Naive thymus-derived CD4-positive, alpha-beta T cell (primary cell): ENCODE results near the gene DOCK3. TPM values are rescaled to one million over a fixed set of nuclear protein-coding genes. Genes with fewer than 3 reads are reported as not detected.

ENCODE experiments used
- ATAC-seq: fragments of 150-1000 bp; cut with Tn5 transposase; 2 replicates; pipeline ENCODE4 v1.10.0; 2021; ENCODE audit warnings: mild to moderate bottlenecking, moderate library complexity
- CTCF ChIA-PET: fragments of 350-600 bp; sonication (Branson Sonifier 250); formaldehyde crosslinking; loops from one replicate; lab custom pipeline; 2021; ENCODE audit warnings: antibody characterized with exemption; lab: Charles Lee
- POLR2A ChIA-PET: fragments of 350-600 bp; sonication (Branson Sonifier 250); formaldehyde crosslinking; loops from one replicate; lab custom pipeline; 2021; ENCODE audit warnings: antibody characterized with exemption, inconsistent platforms; lab: Charles Lee
- DNase-seq, 9 donors: peaks; one replicate each; pipeline versions ENCODE4 v3.0.0 to v3.0.0-alpha.2; 2020 to 2022; ENCODE audit warnings: mixed read lengths in 1 of 9
- H3K27ac ChIP-seq: one replicate; pipeline ENCODE4 v1.7.0; 2013; ENCODE audit warnings: mild to moderate bottlenecking, low read depth, low read length, moderate library complexity
- H3K27me3 ChIP-seq, 2 donors: one replicate each; pipeline ENCODE4 v1.7.0; 2013; ENCODE audit warnings: low read length in 2 of 2, mild to moderate bottlenecking in 2 of 2, moderate library complexity in 2 of 2; ENCODE audit not compliant: control insufficient read depth in 2 of 2, insufficient read depth in 2 of 2
- H3K36me3 ChIP-seq, 3 experiments: 1 replicate in 2 of 3; 2 replicates in 1 of 3; pipeline ENCODE4 v1.7.0; 2013; ENCODE audit warnings: low read length in 3 of 3, mild to moderate bottlenecking in 3 of 3, moderate library complexity in 1 of 3; ENCODE audit not compliant: insufficient read depth in 3 of 3, control insufficient read depth in 2 of 3
- H3K4me1 ChIP-seq, 2 donors: one replicate each; pipeline ENCODE4 v1.7.0; 2013; ENCODE audit warnings: low read length in 2 of 2, mild to moderate bottlenecking in 2 of 2, moderate library complexity in 1 of 2; ENCODE audit not compliant: control insufficient read depth in 2 of 2, insufficient read depth in 2 of 2
- H3K4me3 ChIP-seq: 2 replicates; pipeline ENCODE4 v1.7.0; 2013; ENCODE audit warnings: mild to moderate bottlenecking, low read length
- H3K9me3 ChIP-seq, 3 experiments: 1 replicate in 2 of 3; 2 replicates in 1 of 3; pipeline ENCODE4 v1.7.0; 2013; ENCODE audit warnings: low read length in 3 of 3; ENCODE audit not compliant: control insufficient read depth in 2 of 3
- H3K27ac Mint-ChIP-seq, 9 donors: one replicate each; pipeline ENCODE4 v1.8.0; 2020 to 2022; ENCODE audit warnings: mixed read lengths in 9 of 9, mild to moderate bottlenecking in 8 of 9, moderate library complexity in 5 of 9, inconsistent platforms in 2 of 9
- H3K27me3 Mint-ChIP-seq, 5 donors: one replicate each; pipeline ENCODE4 v1.8.0; 2021 to 2022; ENCODE audit warnings: mixed read lengths in 5 of 5, mild to moderate bottlenecking in 1 of 5
- H3K36me3 Mint-ChIP-seq, 5 donors: one replicate each; pipeline ENCODE4 v1.8.0; 2020 to 2022; ENCODE audit warnings: mixed read lengths in 5 of 5, mild to moderate bottlenecking in 3 of 5, inconsistent platforms in 1 of 5
- H3K4me1 Mint-ChIP-seq, 7 donors: one replicate each; pipeline ENCODE4 v1.8.0; 2020 to 2022; ENCODE audit warnings: mixed read lengths in 7 of 7, mild to moderate bottlenecking in 3 of 7, inconsistent platforms in 1 of 7
- H3K4me3 Mint-ChIP-seq, 10 donors: one replicate each; pipeline ENCODE4 v1.8.0; 2020 to 2022; ENCODE audit warnings: mild to moderate bottlenecking in 10 of 10, mixed read lengths in 10 of 10, moderate library complexity in 6 of 10, inconsistent platforms in 2 of 10
- H3K9me3 Mint-ChIP-seq, 11 donors: one replicate each; pipeline ENCODE4 v1.8.0; 2020 to 2022; ENCODE audit warnings: mixed read lengths in 11 of 11, mild to moderate bottlenecking in 4 of 11, inconsistent platforms in 1 of 11, moderate library complexity in 1 of 11
- intact Hi-C, 2 donors: fragments of 100-400 bp; cut with micrococcal nuclease; formaldehyde crosslinking; loops; one replicate each; pipeline ENCODE4 v1.15.1; 2023
- polyA plus RNA-seq, 2 donors: library from polyadenylated mRNA; unstranded; fragments of 300-500 nt; fragmentation: Illumina TruSeq; gene quantifications; one replicate each; pipeline ENCODE4 v1.2.3, GENCODE V29; 2021
- total RNA-seq, 6 experiments: library from RNA in 5 of 6; stranded (reverse) in 5 of 6; gene quantifications; 1 replicate in 5 of 6; 2 replicates in 1 of 6; pipeline ENCODE4 v1.2.3 and lab custom pipeline; 2021 to 2026

Gene DOCK3, protein sequence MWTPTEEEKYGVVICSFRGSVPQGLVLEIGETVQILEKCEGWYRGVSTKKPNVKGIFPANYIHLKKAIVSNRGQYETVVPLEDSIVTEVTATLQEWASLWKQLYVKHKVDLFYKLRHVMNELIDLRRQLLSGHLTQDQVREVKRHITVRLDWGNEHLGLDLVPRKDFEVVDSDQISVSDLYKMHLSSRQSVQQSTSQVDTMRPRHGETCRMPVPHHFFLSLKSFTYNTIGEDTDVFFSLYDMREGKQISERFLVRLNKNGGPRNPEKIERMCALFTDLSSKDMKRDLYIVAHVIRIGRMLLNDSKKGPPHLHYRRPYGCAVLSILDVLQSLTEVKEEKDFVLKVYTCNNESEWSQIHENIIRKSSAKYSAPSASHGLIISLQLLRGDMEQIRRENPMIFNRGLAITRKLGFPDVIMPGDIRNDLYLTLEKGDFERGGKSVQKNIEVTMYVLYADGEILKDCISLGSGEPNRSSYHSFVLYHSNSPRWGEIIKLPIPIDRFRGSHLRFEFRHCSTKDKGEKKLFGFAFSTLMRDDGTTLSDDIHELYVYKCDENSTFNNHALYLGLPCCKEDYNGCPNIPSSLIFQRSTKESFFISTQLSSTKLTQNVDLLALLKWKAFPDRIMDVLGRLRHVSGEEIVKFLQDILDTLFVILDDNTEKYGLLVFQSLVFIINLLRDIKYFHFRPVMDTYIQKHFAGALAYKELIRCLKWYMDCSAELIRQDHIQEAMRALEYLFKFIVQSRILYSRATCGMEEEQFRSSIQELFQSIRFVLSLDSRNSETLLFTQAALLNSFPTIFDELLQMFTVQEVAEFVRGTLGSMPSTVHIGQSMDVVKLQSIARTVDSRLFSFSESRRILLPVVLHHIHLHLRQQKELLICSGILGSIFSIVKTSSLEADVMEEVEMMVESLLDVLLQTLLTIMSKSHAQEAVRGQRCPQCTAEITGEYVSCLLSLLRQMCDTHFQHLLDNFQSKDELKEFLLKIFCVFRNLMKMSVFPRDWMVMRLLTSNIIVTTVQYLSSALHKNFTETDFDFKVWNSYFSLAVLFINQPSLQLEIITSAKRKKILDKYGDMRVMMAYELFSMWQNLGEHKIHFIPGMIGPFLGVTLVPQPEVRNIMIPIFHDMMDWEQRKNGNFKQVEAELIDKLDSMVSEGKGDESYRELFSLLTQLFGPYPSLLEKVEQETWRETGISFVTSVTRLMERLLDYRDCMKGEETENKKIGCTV (N-terminal part only)
- total RNA-seq (1 to 10 TPM; 1.5 to 2.9 (median 1.9) TPM), polyA plus RNA-seq (under 1 TPM; 0.19 to 0.26 TPM), total RNA-seq (lab: John Stamatoyannopoulos, UW) (6.2 reads per million, percentile 27 among the genes with 10 or more reads in this experiment)

DNA sequence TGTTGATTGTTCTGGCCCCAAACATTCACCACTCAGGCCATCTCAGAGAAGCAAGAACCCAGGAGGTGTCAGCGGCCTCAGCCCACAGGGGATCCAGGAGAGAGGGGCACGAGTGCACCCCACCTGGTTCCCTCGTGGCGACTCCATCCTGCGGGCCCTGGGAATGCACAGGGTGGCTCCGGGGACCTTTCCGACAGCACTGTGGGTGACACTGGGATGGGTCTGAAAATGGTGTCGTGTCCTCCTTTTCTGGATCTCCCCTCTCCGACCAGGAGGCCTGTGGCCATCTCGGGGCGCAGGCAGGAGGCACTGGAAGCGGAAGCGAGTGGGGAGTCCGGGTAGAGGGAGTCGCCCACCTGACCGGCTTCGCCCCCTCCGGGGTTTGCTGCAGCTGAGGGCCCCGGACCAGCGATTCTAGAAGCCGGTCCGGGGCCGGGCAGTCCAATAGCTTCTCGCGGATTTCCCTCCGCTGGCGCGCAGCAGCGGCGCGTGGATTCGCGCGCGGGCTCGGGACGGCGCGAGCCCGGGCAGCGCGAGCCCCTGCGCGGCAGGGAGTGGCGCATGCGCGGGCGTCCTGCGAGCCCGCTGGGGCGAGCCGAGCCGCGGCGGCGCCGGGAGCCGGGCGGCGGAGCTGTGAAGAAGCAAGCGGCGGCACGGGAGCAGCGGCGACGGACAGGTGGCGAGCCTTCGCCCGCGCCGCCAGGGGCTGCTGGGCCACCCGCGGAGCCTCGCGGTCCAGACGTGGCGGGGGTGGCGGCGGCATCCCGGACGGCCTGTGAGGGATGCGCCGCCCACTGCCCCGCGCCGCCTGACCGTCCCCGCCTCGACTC is at the start of gene DOCK3:
DOCK3 (plus strand) TSS at position 579 of the 830 bp plus-strand sequence. CDS start 337 bp downstream, outside the sequence.
- H3K27me3 Mint-ChIP-seq = peaks cover 17 to 65% (median 32%) of the 10 kb centered on the region in 5 donors
- H3K4me3 ChIP-seq = peak within 1 kb of the TSS; percentile 63
- H3K4me1 ChIP-seq = no peaks in the 10 kb centered on the region
- POLR2A ChIA-PET = interaction anchor here (0.9 kb wide), 1 partner anchor 58 kb away, joined by 4 read pairs; the partner anchor contains the start of gene MAPKAPK3
- CTCF ChIA-PET = interaction anchor here (0.6 to 1.7 kb wide), 5 partner anchors 12 to 602 kb away, joined by 3 to 5 read pairs (median 3); no protein-coding TSS in a partner anchor
- peak within 1 kb of the TSS in 4 of 9 donors; percentile 4 to 58 (median 40) for H3K27ac Mint-ChIP-seq
- H3K27me3 ChIP-seq = peaks cover 0 to 3% of the 10 kb centered on the region in 2 donors
- no peaks in the 10 kb centered on the region for H3K36me3 ChIP-seq
- ATAC-seq (peak; percentile 92), DNase-seq (peak; percentile 30 to 77 (median 69))
- H3K4me1 Mint-ChIP-seq = peaks cover 4 to 10% (median 6%) of the 10 kb centered on the region in 7 donors
- peaks cover 0 to 3% (median 0%) of the 10 kb centered on the region in 5 donors for H3K36me3 Mint-ChIP-seq
- no peak within 1 kb of the TSS for H3K27ac ChIP-seq
- intact Hi-C loops = loop anchor here (1.0 to 10.0 kb wide), 7 partner anchors 56 to 713 kb away; partner anchors contain the start of gene MANF (in 1 of the 2)
- H3K9me3 ChIP-seq = no peaks in the 10 kb centered on the region
- no peaks in the 10 kb centered on the region for H3K9me3 Mint-ChIP-seq
- H3K4me3 Mint-ChIP-seq = peak within 1 kb of the TSS; percentile 71 to 87 (median 81)

DNA sequence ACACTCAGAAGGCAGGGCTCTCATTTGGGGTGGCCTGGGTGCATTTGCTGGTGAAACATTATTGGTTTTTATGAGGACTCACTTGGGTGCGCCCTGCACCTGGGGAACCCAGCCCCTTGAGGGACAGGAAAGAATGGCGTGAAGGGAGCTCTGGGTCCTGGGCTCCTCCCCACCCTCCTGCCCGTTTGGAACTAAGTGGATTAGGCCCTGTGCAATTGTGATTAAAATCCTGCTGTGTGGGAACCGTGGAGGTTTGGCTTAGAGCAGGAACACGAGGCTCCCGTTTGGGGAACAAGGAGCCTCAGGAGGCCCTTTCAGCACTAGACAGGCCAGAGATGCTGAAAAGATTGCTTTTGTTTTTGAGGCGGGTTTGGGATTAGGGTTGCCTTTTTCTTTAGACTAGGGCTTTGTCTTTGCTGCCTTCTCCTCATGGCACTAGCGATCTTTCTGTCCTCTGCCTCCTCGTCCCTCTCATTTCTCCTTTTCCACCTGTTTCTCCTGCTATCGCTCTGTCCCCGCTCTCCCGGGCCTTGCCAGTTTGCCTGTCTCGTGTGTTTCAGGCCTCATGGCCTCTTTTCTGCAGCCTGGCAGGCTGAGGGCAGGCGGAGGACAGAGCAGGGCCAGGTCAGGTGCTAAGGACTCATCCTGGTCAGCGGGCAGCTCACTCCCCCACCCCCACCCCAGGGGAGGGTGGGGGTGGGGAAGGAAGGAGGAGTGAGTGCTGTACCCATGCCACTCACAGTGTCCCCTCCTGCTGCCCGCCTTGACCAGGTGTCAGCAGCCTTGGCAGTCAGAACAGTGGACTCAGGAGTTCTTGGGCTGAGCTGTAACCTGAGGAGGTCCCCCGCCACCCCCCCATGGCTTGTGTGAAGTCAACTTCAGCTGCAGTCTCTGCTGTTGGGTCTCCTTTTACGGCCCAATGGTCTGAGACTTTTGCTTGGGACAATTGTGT is 49.2 kb upstream of the DOCK3 start:
- ChIA-PET CTCF (interaction anchor here (1.4 to 3.4 kb wide), 3 partner anchors 8 to 24 kb away, joined by 5 to 14 read pairs (median 7); no protein-coding TSS in a partner anchor), POLR2A (interaction anchor here (1.7 kb wide), 1 partner anchor 7 kb away, joined by 6 read pairs; no protein-coding TSS in a partner anchor)
- Mint-ChIP-seq H3K27me3 (no peaks in the 10 kb centered on the region), H3K4me1 (peaks cover 68 to 97% (median 91%) of the 10 kb centered on the region in 7 donors), H3K4me3 (peak overlapping the region in 8 of 10 donors; percentile 29 to 85 (median 68)), H3K27ac (peak overlapping the region; percentile 46 to 91 (median 82)), H3K9me3 (peaks cover 0 to 2% (median 0%) of the 10 kb centered on the region in 11 donors), H3K36me3 (peaks cover 0 to 41% (median under 1%) of the 10 kb centered on the region in 5 donors)
- intact Hi-C loops = no loop called here
- peaks cover 59 to 66% of the 10 kb centered on the region in 2 donors for H3K4me1 ChIP-seq
- H3K36me3 ChIP-seq = peaks cover 0 to 7% (median 0%) of the 10 kb centered on the region in 3 experiments
- no peaks in the 10 kb centered on the region for H3K27me3 ChIP-seq
- no peaks in the 10 kb centered on the region for H3K9me3 ChIP-seq
- DNase-seq (no peak), ATAC-seq (no peak)
- peak overlapping the region; percentile 4 for H3K4me3 ChIP-seq
- H3K27ac ChIP-seq = no peak overlapping the region

DNA sequence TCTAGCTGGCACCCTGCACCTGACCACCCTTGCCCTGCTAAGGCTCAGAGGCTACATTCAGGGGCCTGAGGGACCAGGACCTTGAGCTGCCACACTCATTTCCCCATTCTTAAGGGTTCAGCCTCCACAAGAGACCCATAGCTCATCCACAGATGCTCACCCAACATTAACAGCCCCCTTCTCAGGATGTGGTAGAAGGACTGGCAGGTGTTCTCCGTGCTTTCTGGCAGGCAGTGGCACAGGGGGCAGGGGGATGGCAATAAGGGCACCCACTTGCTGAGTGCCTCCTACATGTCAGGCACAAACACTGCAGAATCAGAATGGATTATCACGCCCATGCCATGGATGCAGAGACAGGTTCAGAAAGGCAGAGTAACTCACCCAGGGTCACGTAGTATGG is 48.3 kb upstream of the DOCK3 start:
- Histone ChIP-seq H3K4me1 (peaks cover 58 to 68% of the 10 kb centered on the region in 2 donors), H3K27me3 (no peaks in the 10 kb centered on the region), H3K27ac (no peak overlapping the region), H3K36me3 (peaks cover 0 to 7% (median 0%) of the 10 kb centered on the region in 3 experiments), H3K9me3 (no peaks in the 10 kb centered on the region), H3K4me3 (no peak overlapping the region)
- intact Hi-C loops = no loop called here
- ChIA-PET CTCF (interaction anchor here (0.8 to 3.4 kb wide), 3 partner anchors 9 to 11 kb away, joined by 3 to 14 read pairs (median 5); no protein-coding TSS in a partner anchor), POLR2A (no interaction called here)
- Mint-ChIP-seq H3K27ac (peak overlapping the region in 6 of 9 donors; percentile 15 to 86 (median 30)), H3K4me1 (peaks cover 71 to 99% (median 93%) of the 10 kb centered on the region in 7 donors), H3K9me3 (peaks cover 0 to 2% (median 0%) of the 10 kb centered on the region in 11 donors), H3K36me3 (peaks cover 0 to 34% (median 0%) of the 10 kb centered on the region in 5 donors), H3K27me3 (no peaks in the 10 kb centered on the region), H3K4me3 (peak overlapping the region in 4 of 10 donors; percentile 19 to 32 (median 30))
- DNase-seq = no peak
- no peak for ATAC-seq

DNA sequence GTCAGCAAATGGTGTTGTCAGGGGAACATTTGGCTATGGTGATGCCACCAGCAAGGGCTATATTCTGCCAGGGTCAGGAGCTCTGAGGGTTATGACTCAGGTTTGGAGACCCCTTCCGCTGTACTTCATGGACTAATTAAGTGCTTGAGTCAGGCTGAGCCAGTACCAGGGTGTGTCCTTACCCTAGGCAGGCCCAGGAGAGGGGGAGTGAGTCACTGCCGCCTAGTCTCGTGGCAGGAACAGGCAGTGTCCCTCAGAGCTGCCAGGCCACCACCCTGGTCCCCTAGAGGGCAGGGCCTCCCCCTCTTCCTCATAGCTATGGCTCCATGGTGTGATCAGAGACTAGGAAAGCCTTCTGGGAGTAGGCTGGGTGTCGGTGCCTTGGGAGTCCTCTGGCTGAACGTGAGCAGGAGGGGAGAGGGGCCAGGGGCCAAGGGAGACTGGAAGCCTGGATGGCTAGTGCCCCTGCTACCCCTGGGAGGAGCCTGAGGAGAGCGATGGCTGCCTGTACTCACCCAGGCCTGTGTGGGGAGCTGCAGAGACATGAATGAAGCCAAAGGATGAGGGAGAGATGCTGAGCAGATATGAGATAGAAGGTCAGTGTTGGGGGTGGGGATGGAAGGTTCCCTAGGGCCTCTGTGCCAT is 47.2 kb upstream of the DOCK3 start:
- Mint-ChIP-seq H3K9me3 (peaks cover 0 to 2% (median 0%) of the 10 kb centered on the region in 11 donors), H3K27ac (peak overlapping the region in 8 of 9 donors; percentile 1 to 75 (median 64)), H3K27me3 (no peaks in the 10 kb centered on the region), H3K4me1 (peaks cover 74 to 100% (median 94%) of the 10 kb centered on the region in 7 donors), H3K36me3 (peaks cover 0 to 31% (median 0%) of the 10 kb centered on the region in 5 donors), H3K4me3 (peak overlapping the region in 5 of 10 donors; percentile 19 to 45 (median 39))
- DNase-seq = no peak
- peak; percentile 90 for ATAC-seq
- H3K27me3 ChIP-seq = no peaks in the 10 kb centered on the region
- H3K4me3 ChIP-seq = no peak overlapping the region
- intact Hi-C loops = no loop called here
- H3K36me3 ChIP-seq = no peaks in the 10 kb centered on the region
- ChIA-PET CTCF (interaction anchor here (0.6 to 3.4 kb wide), 3 partner anchors 9 to 265 kb away, joined by 3 to 14 read pairs (median 3); no protein-coding TSS in a partner anchor), POLR2A (no interaction called here)
- H3K4me1 ChIP-seq = peaks cover 59 to 79% of the 10 kb centered on the region in 2 donors
- no peaks in the 10 kb centered on the region for H3K9me3 ChIP-seq
- no peak overlapping the region for H3K27ac ChIP-seq
